Fibroblast of skin of left quadriceps (primary cell): ENCODE results near the gene SPINT2.
"Not testable (repeated sequence)": the region's sequence is repeated elsewhere in the genome, so short reads cannot be mapped to it uniquely, and the experiment has no call there.

ENCODE experiments used
- DNase-seq, 2 experiments: peaks; one replicate each; pipeline ENCODE4 v3.0.0-alpha.2; 2013; ENCODE audit warnings: low read depth in 2 of 2

Gene SPINT2

GRCh38 chr19:38239816-38240215 is 24.6 kb upstream of the SPINT2 start:
- DNase-seq, result no peak

GRCh38 chr19:38243279-38243673 is 21.1 kb upstream of the SPINT2 start:
- DNase-seq, result no peak

- DNase-seq, result no peak
Measured at GRCh38 chr19:38245826-38246498, 18.4 kb upstream of the SPINT2 start.

GRCh38 chr19:38247126-38247525 is 17.2 kb upstream of the SPINT2 start:
- no peak for DNase-seq

GRCh38 chr19:38247734-38248268 is 16.6 kb upstream of the SPINT2 start:
- no peak for DNase-seq

GRCh38 chr19:38248421-38248820 is 16.0 kb upstream of the SPINT2 start:
- no peak for DNase-seq

GRCh38 chr19:38250428-38250820 is 13.9 kb upstream of the SPINT2 start:
- no peak for DNase-seq

GRCh38 chr19:38250821-38251563 is 13.4 kb upstream of the SPINT2 start:
- no peak for DNase-seq

GRCh38 chr19:38251564-38252051 is 12.8 kb upstream of the SPINT2 start:
- no peak for DNase-seq

- no peak for DNase-seq
Measured at GRCh38 chr19:38252385-38252784, 12.0 kb upstream of the SPINT2 start.

- DNase-seq, result no peak
Measured at GRCh38 chr19:38252941-38253691, 11.3 kb upstream of the SPINT2 start.

- no peak for DNase-seq
Measured at GRCh38 chr19:38253788-38254187, 10.6 kb upstream of the SPINT2 start.

GRCh38 chr19:38255383-38256014 is 8.9 kb upstream of the SPINT2 start:
- no peak for DNase-seq

GRCh38 chr19:38261942-38262341 is 2.4 kb upstream of the SPINT2 start:
- DNase-seq, result not testable (repeated sequence)

- no peak for DNase-seq
Measured at GRCh38 chr19:38262585-38263268, 1.6 kb upstream of the SPINT2 start.

- peak in 1 of 2 experiments; percentile 31 for DNase-seq
Measured at GRCh38 chr19:38263689-38264485, 486 bp upstream of the SPINT2 start.

GRCh38 chr19:38265213-38265861 is 964 bp downstream of the SPINT2 start:
- DNase-seq, result no peak

GRCh38 chr19:38265921-38266429 is 1.6 kb downstream of the SPINT2 start:
- no peak for DNase-seq

GRCh38 chr19:38266981-38267597 is 2.7 kb downstream of the SPINT2 start:
- no peak for DNase-seq
